SH-SY5Y (cell line): Measurements from ENCODE around the gene MYO1B.

Experiments used
- GATA2 ChIP-seq: IDR thresholded peaks from 2 replicates; pipeline ENCODE4 v1.6.1; 2011; ENCODE audit warnings: mild to moderate bottlenecking, low read depth, low read length
- GATA3 ChIP-seq: IDR thresholded peaks from 2 replicates; pipeline ENCODE4 v1.6.1; 2011; ENCODE audit warnings: low read depth, mild to moderate bottlenecking, low read length, moderate library complexity

DNA sequence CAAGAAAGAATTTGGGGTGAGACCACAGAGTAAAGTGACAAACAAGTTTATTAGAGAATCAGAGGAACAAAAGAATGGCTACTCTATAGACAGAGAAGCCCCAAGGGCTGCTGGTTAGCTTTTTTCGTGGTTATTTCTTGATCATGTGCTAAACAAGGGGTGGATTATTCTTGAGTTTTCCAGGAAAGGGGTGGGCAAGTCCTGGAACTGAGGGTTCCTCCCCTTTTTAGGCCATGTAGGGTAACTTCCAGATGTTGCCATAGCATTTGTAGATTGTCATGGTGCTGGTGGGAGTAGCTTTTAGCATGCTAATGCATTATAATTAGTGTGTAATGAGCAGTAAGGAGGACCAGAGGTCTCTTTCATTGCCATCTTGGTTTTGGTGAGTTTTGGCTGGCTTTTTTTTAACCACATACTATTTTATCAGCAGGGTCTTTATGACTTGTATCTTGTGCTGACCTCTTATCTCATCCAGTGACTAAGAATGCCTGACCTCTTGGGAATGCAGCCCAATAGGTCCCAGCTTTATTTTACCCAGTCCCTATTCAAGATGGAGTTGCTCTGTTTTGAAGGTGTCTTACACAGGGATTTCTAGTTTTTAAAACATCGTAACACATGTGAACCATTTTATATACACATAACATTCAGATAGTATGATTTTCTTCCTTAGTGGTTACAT, 77.8 kb downstream of the MYO1B start:
- no peak for TF ChIP-seq GATA2
- no peak for TF ChIP-seq GATA3
